Measurements from ENCODE around the gene LARGE1.

DNA sequence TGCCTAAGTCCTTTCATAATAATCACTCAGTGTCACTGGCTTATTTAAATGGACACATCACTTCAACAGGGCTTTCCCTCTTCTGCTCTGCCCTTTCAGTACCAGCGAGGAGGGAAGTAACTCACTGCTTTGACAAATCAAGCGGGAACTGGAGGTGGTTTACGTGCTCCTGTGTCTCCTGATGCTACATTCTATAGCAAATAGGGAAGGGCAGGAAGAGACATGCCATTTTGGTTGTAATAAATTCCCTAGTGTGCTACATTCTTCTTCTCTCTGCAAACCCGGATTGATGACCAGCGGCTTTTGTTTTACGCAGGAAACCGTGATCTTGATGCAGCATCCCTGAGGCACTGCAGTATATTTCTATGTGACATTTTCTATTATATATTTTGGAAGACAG, 491.0 kb downstream of the LARGE1 start:
- TF ChIP-seq POLR2AphosphoS5 (IDR thresholded peaks at IDR 0.05; ENCODE audit: low read depth, low read length) = no peak
- no peak for TF ChIP-seq POLR2A (IDR thresholded peaks at IDR 0.05; ENCODE audit: low read depth, low read length)
- TF ChIP-seq TAF1 (IDR thresholded peaks at IDR 0.05; ENCODE audit: low read depth, low read length) = no peak
- no peak for TF ChIP-seq POU2F2 (IDR thresholded peaks at IDR 0.05; ENCODE audit: low read depth, low read length)
- no peak for TF ChIP-seq SPI1 (IDR thresholded peaks at IDR 0.05; ENCODE audit: low read depth, low read length)
